Liver (tissue), 9 donors: Measurements from ENCODE around the gene DGCR8. TPM values are rescaled to one million over a fixed set of nuclear protein-coding genes. Genes with fewer than 3 reads are reported as not detected.

Source experiments
- DNase-seq: peaks from one replicate; pipeline ENCODE4 v3.0.0-alpha.2; 2017; ENCODE audit warnings: low spot score
- H3K27ac ChIP-seq, 2 donors: one replicate each; pipeline ENCODE4 v1.7.0; 2013; ENCODE audit warnings: inconsistent platforms in 2 of 2, low read length in 2 of 2, control low read depth in 1 of 2, low read depth in 1 of 2, mild to moderate bottlenecking in 1 of 2
- H3K27me3 ChIP-seq, 4 donors: one replicate each; pipeline versions ENCODE4 v1.6.1 to v1.7.0; 2013; ENCODE audit warnings: low read length in 3 of 4, inconsistent platforms in 1 of 4, mild to moderate bottlenecking in 1 of 4, moderate library complexity in 1 of 4; ENCODE audit not compliant: control insufficient read depth in 4 of 4, insufficient read depth in 4 of 4
- H3K36me3 ChIP-seq, 4 donors: one replicate each; pipeline versions ENCODE4 v1.6.1 to v1.7.0; 2013; ENCODE audit warnings: low read length in 3 of 4, mild to moderate bottlenecking in 3 of 4, low read depth in 1 of 4, moderate library complexity in 1 of 4; ENCODE audit not compliant: control insufficient read depth in 4 of 4, insufficient read depth in 3 of 4
- H3K4me1 ChIP-seq, 4 donors: one replicate each; pipeline versions ENCODE4 v1.6.1 to v1.7.0; 2013; ENCODE audit warnings: low read length in 3 of 4, mild to moderate bottlenecking in 3 of 4, moderate library complexity in 1 of 4; ENCODE audit not compliant: control insufficient read depth in 4 of 4, insufficient read depth in 4 of 4
- H3K4me3 ChIP-seq, 3 donors: one replicate each; pipeline versions ENCODE4 v1.6.1 to v1.7.0; 2013; ENCODE audit warnings: low read length in 3 of 3, control low read depth in 1 of 3, low read depth in 1 of 3, mild to moderate bottlenecking in 1 of 3
- H3K9ac ChIP-seq, 2 donors: one replicate each; pipeline ENCODE4 v1.7.0; 2013; ENCODE audit warnings: low read length in 2 of 2, mild to moderate bottlenecking in 2 of 2, moderate library complexity in 2 of 2, control low read depth in 1 of 2, low read depth in 1 of 2
- H3K9me3 ChIP-seq, 4 donors: one replicate each; pipeline versions ENCODE4 v1.6.1 to v1.7.0; 2013; ENCODE audit warnings: low read length in 3 of 4; ENCODE audit not compliant: control insufficient read depth in 4 of 4
- FOXA1 ChIP-seq: IDR thresholded peaks from 2 replicates; pipeline ENCODE4 v1.6.1; 2016; ENCODE audit warnings: antibody characterized with exemption
- FOXA2 ChIP-seq: IDR thresholded peaks from 2 replicates; pipeline ENCODE4 v1.6.1; 2016; ENCODE audit warnings: antibody characterized with exemption
- GABPA ChIP-seq, 2 donors: IDR thresholded peaks in 1 of 2; conservative IDR thresholded peaks in 1 of 2; 2 replicates each; pipeline ENCODE4 v1.6.1; 2016; ENCODE audit warnings: antibody characterized with exemption in 2 of 2, mild to moderate bottlenecking in 1 of 2, moderate library complexity in 1 of 2
- HNF4A ChIP-seq, 2 donors: conservative IDR thresholded peaks; 2 replicates each; pipeline ENCODE4 v1.6.1; 2016; ENCODE audit warnings: antibody characterized with exemption in 2 of 2, mild to moderate bottlenecking in 2 of 2
- HNF4G ChIP-seq: IDR thresholded peaks from 2 replicates; pipeline ENCODE4 v1.6.1; 2016; ENCODE audit warnings: antibody characterized with exemption
- JUND ChIP-seq, 2 donors: IDR thresholded peaks; 2 replicates each; pipeline ENCODE4 v1.6.1; 2016; ENCODE audit warnings: antibody characterized with exemption in 2 of 2
- NR2F2 ChIP-seq: IDR thresholded peaks from 2 replicates; pipeline ENCODE4 v1.6.1; 2016; ENCODE audit warnings: antibody characterized with exemption
- RAD21 ChIP-seq, 2 donors: IDR thresholded peaks; 2 replicates each; pipeline ENCODE4 v1.6.1; 2016; ENCODE audit warnings: antibody characterized with exemption in 2 of 2, mild to moderate bottlenecking in 2 of 2
- TAF1 ChIP-seq: conservative IDR thresholded peaks from 2 replicates; pipeline ENCODE4 v1.6.1; 2016; ENCODE audit warnings: antibody characterized with exemption, mild to moderate bottlenecking
- YY1 ChIP-seq: IDR thresholded peaks from 2 replicates; pipeline ENCODE4 v1.6.1; 2016; ENCODE audit warnings: antibody characterized with exemption, mild to moderate bottlenecking
- WGBS: extraction: QIAGEN DNeasy Blood & Tissue Kit; methylation state at CpG from one replicate; pipeline ENCODE4 v1.1.7; 2013; 5-methylcytosine and 5-hydroxymethylcytosine counted together
- polyA plus RNA-seq, 2 donors: library from polyadenylated mRNA; stranded (reverse) in 1 of 2; unstranded in 1 of 2; fragments of 200-250 nt in 1 of 2; fragments of >200 nt in 1 of 2; fragmentation: Nextera tagmentation in 1 of 2; extraction: Ambion mirVana in 1 of 2; gene quantifications; one replicate each; pipeline versions ENCODE4 v1.2.1 to v1.2.3, GENCODE V29; 2013 to 2015
- total RNA-seq, 2 donors: library from RNA; depleted of rRNA; stranded (reverse); fragments of >200 nt; gene quantifications; one replicate each; pipeline ENCODE4 v1.2.3, GENCODE V29; 2014
- TF ChIP-seq, protein P1 (sequence below): IDR thresholded peaks from 2 replicates; pipeline ENCODE4 v1.6.1; 2016; ENCODE audit warnings: antibody characterized with exemption, mild to moderate bottlenecking
- TF ChIP-seq, protein P2 (sequence below): IDR thresholded peaks from 2 replicates; pipeline ENCODE4 v1.6.1; 2016; ENCODE audit warnings: antibody characterized with exemption
- TF ChIP-seq, protein P3 (sequence below): IDR thresholded peaks from 2 replicates; pipeline ENCODE4 v1.6.1; 2016; ENCODE audit warnings: antibody characterized with exemption
- TF ChIP-seq, protein P4 (sequence below): fragments of 150-350 bp; IDR thresholded peaks from 2 replicates; pipeline ENCODE4 v1.5.1; 2017; ENCODE audit warnings: improper control_type of control experiment, low read depth, low read length; ENCODE audit not compliant: missing input control
- donor health status: healthy.
- donor health status: healthy.
- donor health status: healthy.
- donor health status: healthy.
- donor health status: healthy.

The DGCR8 gene
- total and polyA plus RNA-seq, 4 donors: 7.9 to 27.1 (median 15.8) TPM

DNA sequence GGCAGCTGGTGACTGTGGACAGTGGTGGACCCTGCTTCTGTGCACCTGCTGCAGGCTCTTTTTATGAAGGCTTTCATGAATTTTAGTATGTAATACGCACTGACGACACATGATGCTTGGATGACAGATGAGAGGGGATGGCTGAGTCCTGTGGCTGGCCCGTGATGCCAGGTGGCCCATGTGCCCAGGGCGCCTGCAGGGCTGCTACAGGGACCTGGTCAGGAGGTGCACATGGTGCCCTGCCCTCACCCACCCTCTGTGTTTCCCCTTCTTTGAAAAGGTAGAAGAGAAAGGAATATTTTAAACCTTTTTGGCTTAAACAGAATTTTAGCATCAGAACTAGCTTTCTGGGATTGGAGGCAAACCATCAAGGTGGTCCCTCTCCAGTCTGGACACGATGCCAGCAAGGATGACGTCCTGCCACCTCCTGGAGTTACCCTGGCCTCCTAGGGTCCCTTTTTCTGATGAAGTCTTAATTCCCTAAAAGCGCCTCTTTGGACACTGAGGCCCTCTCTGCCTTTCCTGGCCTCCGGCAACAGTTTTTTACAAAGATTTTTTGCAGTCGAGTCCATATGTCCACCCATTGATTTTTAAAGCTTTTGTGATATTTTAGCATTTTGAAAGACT, 30.4 kb downstream of the DGCR8 start:
- DNase-seq: no peak
- H3K4me3 ChIP-seq: no peak overlapping the region
- H3K9ac ChIP-seq: no peak overlapping the region
- peaks cover 35 to 88% (median 54%) of the 10 kb centered on the region in 4 donors for H3K36me3 ChIP-seq
- H3K9me3 ChIP-seq: no peaks in the 10 kb centered on the region
- H3K27ac ChIP-seq: peak overlapping the region in 1 of 2 donors; percentile 47
- WGBS: 93% methylated on average over 9 of the region's 9 CpGs
- H3K27me3 ChIP-seq: no peaks in the 10 kb centered on the region
- peaks cover 0 to 24% (median 8%) of the 10 kb centered on the region in 4 donors for H3K4me1 ChIP-seq
- TF ChIP-seq, protein P1, sequence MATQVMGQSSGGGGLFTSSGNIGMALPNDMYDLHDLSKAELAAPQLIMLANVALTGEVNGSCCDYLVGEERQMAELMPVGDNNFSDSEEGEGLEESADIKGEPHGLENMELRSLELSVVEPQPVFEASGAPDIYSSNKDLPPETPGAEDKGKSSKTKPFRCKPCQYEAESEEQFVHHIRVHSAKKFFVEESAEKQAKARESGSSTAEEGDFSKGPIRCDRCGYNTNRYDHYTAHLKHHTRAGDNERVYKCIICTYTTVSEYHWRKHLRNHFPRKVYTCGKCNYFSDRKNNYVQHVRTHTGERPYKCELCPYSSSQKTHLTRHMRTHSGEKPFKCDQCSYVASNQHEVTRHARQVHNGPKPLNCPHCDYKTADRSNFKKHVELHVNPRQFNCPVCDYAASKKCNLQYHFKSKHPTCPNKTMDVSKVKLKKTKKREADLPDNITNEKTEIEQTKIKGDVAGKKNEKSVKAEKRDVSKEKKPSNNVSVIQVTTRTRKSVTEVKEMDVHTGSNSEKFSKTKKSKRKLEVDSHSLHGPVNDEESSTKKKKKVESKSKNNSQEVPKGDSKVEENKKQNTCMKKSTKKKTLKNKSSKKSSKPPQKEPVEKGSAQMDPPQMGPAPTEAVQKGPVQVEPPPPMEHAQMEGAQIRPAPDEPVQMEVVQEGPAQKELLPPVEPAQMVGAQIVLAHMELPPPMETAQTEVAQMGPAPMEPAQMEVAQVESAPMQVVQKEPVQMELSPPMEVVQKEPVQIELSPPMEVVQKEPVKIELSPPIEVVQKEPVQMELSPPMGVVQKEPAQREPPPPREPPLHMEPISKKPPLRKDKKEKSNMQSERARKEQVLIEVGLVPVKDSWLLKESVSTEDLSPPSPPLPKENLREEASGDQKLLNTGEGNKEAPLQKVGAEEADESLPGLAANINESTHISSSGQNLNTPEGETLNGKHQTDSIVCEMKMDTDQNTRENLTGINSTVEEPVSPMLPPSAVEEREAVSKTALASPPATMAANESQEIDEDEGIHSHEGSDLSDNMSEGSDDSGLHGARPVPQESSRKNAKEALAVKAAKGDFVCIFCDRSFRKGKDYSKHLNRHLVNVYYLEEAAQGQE: no peak
- no peak for TF ChIP-seq HNF4G
- TF ChIP-seq HNF4A (conservative IDR thresholded peaks at IDR 0.05): no peak
- TF ChIP-seq, protein P2, sequence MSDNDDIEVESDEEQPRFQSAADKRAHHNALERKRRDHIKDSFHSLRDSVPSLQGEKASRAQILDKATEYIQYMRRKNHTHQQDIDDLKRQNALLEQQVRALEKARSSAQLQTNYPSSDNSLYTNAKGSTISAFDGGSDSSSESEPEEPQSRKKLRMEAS: no peak
- TF ChIP-seq, protein P3, sequence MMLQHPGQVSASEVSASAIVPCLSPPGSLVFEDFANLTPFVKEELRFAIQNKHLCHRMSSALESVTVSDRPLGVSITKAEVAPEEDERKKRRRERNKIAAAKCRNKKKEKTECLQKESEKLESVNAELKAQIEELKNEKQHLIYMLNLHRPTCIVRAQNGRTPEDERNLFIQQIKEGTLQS: no peak
- no peak for TF ChIP-seq JUND (IDR thresholded peaks at IDR 0.05)
- no peak for TF ChIP-seq YY1
- no peak for TF ChIP-seq FOXA1

DNA sequence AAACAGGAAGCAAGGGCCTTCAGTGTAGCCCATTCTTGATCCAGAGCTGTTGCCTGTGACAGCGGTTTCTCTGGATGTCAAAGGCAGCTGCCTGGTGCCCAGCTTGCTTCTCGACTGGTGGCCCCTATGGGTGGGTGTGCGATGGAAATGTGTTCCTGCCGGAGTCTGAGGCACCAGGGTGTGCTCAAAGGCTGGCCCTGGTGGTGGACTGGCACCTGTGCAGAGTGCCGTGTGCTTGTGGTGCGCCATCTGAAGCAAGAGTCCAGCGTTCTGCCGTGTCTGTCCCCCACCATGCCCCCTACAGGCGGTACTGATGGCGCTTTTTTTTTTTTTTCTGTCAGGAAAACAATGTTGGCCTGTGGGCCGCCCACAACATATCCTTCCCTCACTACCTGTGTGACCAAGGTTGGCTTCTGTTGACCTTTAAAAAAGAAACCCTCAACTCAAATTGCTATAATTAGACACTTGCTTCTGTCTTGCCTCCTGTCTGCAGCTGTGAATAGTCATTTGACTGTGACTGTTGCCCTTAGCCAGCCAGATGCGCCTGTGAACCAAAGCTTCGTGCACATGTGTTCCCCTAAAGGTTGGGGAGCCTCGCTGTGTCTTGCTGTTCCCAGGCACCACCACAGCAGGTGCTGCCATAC, 31.1 kb downstream of the DGCR8 start:
- WGBS: 66% methylated on average over 14 of the region's 14 CpGs
- no peak for DNase-seq
- Histone ChIP-seq H3K27me3 (no peaks in the 10 kb centered on the region), H3K9ac (no peak overlapping the region), H3K9me3 (no peaks in the 10 kb centered on the region), H3K27ac (peak overlapping the region in 1 of 2 donors; percentile 47), H3K36me3 (peaks cover 34 to 82% (median 52%) of the 10 kb centered on the region in 4 donors), H3K4me3 (no peak overlapping the region), H3K4me1 (peaks cover 6 to 26% (median 13%) of the 10 kb centered on the region in 4 donors)
- TF ChIP-seq NR2F2: no peak
- peak in 1 of 2 donors; percentile 52 for TF ChIP-seq RAD21 (IDR thresholded peaks at IDR 0.05)
- TF ChIP-seq, protein P4, sequence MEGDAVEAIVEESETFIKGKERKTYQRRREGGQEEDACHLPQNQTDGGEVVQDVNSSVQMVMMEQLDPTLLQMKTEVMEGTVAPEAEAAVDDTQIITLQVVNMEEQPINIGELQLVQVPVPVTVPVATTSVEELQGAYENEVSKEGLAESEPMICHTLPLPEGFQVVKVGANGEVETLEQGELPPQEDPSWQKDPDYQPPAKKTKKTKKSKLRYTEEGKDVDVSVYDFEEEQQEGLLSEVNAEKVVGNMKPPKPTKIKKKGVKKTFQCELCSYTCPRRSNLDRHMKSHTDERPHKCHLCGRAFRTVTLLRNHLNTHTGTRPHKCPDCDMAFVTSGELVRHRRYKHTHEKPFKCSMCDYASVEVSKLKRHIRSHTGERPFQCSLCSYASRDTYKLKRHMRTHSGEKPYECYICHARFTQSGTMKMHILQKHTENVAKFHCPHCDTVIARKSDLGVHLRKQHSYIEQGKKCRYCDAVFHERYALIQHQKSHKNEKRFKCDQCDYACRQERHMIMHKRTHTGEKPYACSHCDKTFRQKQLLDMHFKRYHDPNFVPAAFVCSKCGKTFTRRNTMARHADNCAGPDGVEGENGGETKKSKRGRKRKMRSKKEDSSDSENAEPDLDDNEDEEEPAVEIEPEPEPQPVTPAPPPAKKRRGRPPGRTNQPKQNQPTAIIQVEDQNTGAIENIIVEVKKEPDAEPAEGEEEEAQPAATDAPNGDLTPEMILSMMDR: peak; percentile 33
- TF ChIP-seq HNF4A (conservative IDR thresholded peaks at IDR 0.05): peak in 1 of 2 donors; percentile 22
- TF ChIP-seq GABPA (IDR thresholded peaks at IDR 0.05 in 1 of 2, conservative IDR thresholded peaks at IDR 0.05 in 1 of 2): no peak
- TF ChIP-seq TAF1: no peak
- TF ChIP-seq FOXA1: no peak
- no peak for TF ChIP-seq HNF4G
- TF ChIP-seq, protein P1: no peak
- no peak for TF ChIP-seq FOXA2
